22Rv1 (cell line): Measurements from ENCODE around the gene PILRB.
"Not testable (repeated sequence)": the region's sequence is repeated elsewhere in the genome, so short reads cannot be mapped to it uniquely, and the experiment has no call there.

Experiments
- CTCF ChIP-seq: fragments of 450-650 bp; IDR thresholded peaks from 2 replicates; pipeline ENCODE4 v1.5.1; 2017; ENCODE audit warnings: mild to moderate bottlenecking
- ZFX ChIP-seq: fragments of 450-650 bp; IDR thresholded peaks from 2 replicates; pipeline ENCODE4 v1.6.1; 2017; ENCODE audit warnings: antibody characterized with exemption, borderline replicate concordance

GRCh38 chr7:100373870-100374598 is 16.1 kb downstream of the PILRB start:
- TF ChIP-seq CTCF = peak; percentile 23; the same call in 1 of the 2 replicates
- not testable (repeated sequence) for TF ChIP-seq ZFX
